CD4-positive, alpha-beta T cell treated with Interleukin-1 beta for 1 hour (primary cell): ENCODE measurements around the gene PRKAR2A.
A peak's percentile ranks its signal among the peaks of the same experiment; 100 is the strongest.
"Not testable (repeated sequence)": the region's sequence is repeated elsewhere in the genome, so short reads cannot be mapped to it uniquely, and the experiment has no call there.

ENCODE experiments used
- DNase-seq, 2 donors: peaks; one replicate each; pipeline ENCODE4 v3.0.0-alpha.2; 2020 to 2022

Gene PRKAR2A

DNA sequence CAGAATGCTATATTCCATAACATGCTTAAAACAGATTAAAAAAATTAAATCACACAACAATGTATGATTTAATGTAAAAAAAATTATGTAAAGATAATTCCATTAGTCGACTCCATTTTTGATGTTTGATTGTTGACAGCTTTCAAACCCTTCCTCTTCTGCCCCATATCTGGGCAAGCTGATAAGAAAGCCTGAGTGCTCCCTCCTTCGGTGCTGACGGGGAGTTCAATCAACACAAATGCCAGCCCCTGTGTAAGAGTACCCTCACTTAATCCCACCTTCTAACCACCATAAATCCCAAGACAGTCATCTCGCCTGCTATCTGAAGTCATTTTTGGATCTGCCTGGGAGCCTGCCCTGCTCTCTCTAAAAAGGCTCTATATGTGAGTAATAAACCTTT is 70.8 kb downstream of the PRKAR2A start:
- DNase-seq = no peak

DNA sequence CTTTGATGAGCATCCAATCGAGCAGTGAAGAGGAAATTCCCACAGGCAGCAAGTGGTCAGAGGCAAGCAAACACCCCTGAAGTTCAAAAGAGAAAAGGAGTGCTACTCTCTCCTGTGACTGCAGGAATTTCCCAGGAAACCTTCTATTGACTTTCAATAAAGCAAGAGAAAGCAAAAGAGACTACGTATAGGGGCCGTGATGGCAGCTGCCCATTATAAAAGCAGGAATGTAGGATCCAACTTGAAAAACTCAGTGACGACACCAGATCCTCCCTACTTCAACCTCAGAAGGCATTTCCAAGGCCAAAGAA is 77.5 kb downstream of the PRKAR2A start:
- DNase-seq = no peak

DNA sequence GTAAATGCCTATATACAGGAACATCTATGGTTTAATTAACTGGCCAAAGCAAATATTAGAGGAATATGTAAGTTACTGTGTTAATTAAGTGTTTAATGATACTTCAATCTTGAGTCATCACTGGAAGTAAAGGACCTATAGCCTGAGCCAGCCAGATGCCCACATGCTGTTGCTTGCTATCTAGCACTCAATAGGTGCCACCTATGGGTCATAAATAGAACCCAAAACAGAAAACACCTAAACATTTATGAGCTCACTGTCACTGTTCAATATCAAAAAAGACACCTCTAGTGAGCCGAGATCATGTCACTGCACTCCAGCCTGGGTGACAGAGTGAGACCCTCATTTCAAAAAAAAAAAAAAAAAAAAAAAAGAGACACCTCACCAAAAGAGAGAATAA is 82.3 kb downstream of the PRKAR2A start:
- DNase-seq = peak in 1 of 2 donors; percentile 10

DNA sequence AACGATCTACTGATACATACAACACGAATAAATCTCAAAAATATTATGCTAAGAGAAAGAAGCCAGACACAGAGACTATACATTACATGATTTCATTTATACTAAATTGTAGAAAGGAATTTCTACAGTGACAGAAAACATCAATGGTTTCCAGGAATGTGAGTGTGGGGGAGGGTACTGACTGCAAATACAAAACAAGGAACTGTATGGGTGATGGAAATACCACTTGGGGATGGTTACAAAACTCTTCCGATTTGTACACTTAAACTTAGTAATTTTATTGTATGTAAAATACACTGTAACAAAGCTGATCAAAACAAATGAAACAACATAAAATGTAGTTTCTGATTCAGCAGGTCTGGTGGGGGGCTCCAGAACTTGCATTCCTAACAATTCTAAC is 84.9 kb downstream of the PRKAR2A start:
- no peak for DNase-seq

DNA sequence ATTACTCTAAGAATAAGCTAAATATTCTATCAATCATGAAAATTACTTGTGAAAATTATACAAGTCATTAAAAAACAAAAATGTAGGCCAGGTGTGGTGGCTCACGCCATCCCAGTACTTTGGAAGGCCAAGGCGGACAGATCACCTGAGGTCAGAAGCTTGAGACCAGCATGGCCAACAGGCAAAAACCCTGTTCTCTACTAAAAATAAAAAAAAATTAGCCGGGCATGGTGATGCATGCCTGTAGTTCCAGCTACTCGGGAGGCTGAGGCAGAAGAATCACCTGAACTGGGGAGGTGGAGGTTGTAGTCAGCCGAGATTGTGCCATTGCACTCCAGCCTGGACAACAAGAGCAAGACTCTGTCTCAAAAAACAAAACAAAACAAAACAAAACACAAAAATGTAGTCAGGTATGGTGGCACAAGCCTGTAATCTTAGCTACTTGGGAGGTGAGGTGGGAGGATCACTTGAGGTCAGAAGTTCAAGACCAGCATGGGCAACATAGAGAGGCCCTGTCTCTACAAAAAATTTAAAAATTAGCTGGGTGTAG is 87.6 kb downstream of the PRKAR2A start:
- DNase-seq = not testable (repeated sequence)

DNA sequence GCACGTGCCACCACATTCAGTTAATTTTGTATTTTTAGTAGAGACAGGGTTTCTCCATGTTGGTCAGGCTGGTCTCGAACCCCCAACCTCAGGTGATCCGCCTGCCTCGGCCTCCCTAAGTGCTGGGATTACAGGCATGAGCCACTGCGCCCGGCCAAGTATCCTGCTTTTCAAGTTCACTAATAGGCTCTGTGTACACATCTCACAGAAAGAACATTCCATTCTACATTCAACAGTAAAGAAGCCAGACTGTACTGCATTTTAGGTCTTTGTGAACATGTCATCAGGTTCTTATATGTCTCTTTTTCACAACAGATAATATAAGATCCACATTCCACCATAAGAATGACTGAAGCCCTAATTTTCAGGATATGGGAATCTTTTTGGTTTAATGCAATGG is 88.1 kb downstream of the PRKAR2A start:
- not testable (repeated sequence) for DNase-seq

DNA sequence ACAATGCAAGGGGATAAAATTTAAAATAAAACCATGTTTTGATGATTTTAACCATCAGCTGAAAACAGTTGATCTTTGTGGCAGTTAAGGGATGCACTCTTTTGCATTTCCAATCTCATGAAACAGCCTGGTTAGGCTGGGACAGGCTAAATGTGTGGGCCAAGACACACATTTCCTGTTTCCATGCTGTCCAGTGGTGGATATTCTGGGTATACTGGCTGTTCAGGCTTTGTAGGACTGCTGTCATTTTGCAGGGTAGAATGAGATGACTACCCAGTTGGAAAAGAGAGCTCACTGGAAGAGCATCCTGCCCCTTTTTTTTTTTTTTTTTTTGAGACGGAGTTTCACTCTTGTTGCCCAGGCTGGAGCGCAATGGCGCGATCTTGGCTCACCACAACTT is 88.6 kb downstream of the PRKAR2A start:
- no peak for DNase-seq

DNA sequence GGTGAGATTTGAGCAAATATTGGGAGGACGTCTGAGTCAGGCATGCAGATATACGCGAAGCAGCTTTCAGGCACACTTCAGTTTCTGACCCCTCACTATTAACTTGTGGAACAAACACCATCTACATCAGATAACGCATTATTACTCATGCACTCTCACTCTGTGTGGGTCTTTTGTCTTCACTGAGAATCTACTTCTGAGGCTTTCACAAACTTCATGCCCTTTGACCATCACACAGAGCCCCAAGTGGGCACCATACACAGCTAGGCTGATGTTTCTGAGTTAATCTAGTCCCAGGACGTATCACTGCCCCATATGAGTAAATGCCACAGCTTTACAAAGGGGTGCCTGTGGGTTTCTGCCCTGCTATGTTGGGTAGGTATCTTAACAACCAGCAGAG is 91.0 kb downstream of the PRKAR2A start:
- no peak for DNase-seq

DNA sequence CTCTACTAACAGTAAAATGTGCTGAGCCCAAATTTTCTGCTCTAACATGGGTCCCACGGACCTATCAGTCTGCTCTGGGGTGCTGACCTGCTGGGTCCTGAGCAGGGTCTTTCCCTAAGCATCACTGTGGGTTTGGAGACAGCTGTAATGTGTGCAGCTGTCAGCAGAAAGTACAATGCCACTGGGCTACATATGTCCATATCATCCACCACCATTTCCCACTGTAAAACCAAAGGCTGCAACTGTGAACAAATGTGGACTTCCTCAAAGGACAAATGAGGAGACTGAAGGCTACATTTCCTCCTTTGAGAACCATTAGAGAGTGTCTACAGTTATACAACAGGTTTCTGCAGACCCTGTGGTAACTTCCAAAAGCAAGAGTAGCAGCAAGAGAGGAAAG is 96.8 kb downstream of the PRKAR2A start:
- DNase-seq = no peak

DNA sequence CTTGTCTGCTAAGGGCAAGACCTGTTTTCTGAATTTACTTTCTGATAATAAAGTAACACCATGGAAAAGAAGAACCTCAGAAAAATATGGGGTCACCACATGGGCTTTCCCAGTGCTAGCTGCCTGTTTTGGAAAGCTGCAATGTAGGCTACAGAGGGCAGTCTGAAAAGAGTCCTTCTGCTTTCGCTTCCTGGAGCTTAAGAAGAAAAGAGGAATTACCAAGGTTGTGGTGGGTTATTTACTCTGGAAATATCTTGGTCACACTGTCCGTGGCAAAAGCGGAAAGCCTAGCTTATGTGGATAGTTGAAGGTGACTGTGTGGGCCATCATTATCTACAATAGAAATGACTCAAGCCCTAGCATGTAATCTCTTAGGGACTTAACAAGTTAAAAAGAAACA is 98.9 kb downstream of the PRKAR2A start:
- peak in 1 of 2 donors; percentile 9 for DNase-seq

DNA sequence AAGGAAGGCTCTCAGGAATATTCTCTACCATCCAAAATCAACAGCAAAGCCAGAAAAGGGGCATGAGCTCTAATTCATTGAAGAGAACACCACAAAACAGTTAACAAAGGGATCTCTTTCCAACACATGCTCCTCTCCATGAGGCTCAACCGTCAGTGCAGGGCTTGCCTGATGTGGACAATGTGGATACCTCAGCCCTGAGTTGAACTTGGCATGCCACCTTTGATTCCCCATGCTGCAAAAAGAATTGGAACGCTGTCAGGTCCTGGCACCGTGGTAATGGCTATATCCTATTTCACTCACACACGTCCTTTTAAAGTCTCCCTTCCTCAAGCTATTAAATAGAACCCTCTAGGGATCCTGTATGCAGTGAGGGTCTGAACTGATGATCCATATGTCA is 100.0 kb downstream of the PRKAR2A start:
- DNase-seq = no peak

DNA sequence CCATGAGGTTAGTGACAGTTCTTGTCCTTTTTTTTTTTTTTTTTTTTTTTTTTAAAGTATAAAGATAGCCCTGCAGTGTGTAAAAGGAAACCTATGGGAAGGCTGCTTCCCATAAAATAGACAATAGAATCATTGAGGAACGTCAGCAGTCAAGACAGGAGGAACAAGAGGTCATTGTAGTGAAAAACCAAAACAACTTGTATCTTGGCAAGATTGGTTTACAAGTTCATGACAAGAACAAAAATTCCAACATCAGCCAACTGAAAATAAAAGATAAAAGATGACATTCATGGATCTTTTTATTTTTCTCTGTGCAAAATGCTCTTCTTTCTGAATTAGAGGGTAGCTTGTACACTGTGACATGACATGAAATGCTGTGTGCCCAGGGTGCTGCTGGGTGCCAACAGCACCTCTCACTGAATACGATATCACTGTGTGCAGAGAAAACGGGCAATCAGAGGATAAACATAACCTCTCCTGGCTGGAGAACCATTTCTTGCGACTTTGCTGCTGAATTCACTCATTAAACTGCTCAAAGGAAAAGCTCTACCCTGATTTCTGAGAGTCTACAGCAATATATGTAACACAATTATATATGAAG is 100.6 kb downstream of the PRKAR2A start:
- DNase-seq = no peak

DNA sequence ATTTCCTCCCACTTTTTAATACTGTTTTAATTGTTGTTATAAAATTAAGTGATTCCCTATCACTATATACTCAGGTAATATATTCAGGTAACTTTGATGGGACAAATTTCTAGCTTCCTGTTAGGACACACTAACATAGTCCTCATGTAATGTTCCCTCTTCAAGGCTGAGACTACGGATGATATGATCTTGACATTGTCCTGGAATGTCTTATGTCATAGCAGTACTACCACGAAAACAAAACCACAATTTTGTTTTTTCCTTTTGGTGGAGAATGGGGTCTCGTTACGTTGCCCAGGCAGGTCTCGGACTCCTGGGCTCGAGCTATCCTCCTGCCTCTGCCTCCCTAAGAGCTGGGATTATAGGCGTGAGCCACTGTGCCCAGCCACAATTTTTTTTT is 103.9 kb downstream of the PRKAR2A start:
- DNase-seq = no peak

DNA sequence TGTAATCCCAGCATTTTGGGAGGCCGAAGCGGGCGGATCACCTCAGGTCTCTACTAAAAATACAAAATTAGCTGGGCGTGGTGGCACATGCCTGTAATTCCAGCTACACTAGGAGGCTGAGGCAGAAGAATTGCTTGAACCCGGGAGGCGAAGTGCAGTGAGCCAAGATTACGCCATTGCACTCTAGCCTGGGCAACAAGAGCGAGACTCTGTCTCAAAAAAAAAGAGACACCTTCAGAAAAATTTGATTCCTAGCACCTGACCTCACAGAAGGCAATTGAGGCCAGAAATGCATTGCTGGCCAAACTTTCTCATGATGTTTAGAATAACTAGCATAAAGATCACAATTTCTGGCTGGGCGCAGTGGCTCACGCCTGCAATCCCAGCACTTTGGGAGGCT is 106.4 kb downstream of the PRKAR2A start:
- not testable (repeated sequence) for DNase-seq

DNA sequence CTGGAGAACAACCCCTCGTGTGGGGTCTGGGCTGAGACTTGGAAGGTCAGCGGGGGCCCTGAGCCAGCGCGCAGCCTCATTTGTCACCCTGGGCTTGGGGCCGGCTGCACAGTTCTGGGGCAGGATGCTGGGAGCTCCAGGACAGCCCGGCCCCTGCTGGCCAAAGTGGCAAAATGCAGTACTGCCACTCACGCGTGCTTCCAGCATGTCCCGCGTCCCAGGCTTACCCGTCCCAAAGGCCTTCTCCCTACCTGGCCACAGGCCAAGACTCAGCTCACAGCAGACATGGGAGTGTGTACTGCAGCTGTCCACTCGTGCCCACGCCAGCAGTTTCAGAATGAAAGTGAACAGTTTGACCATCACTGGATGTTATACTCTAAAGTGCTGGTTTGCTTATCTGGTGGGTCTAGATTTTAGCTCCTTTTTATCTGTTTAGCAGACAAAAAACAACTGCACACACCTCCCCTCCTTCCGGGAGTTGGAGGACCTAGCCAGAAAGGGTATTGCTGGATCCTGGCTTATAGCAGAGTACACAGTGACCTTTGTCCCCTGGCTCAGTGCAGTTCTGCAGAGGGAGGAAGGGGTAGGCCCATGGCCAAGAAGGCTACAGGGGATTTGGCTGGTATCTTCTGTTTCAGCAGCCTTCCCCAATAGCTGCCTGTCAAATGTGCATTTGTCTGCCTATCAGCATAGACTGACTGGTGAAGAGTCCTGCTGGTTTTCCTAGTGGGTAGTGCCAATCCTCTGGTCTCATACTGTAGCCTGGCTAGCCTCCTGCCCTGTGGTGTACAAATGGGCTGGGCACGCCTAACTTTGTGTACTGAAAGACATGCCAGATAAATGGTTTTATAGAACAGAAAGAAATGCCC is 107.5 kb downstream of the PRKAR2A start:
- DNase-seq = peak; percentile 47 to 54

DNA sequence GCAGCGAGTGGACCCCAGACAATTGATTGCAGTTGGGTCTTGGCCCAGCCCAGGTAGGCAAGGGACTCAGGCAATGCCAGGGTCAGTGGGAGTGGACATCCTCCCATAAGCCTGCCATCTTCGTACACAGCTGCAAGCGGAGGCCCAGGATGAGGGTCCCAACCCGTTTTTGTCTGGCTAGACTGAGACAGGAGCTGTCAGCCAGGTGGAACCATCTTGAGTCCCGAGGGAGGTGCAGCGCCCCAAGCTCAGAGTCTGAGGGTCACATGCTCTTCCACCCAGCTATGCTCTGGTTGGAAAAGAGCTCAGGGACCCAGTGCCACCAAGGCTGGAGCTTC is 108.1 kb downstream of the PRKAR2A start:
- DNase-seq = no peak

DNA sequence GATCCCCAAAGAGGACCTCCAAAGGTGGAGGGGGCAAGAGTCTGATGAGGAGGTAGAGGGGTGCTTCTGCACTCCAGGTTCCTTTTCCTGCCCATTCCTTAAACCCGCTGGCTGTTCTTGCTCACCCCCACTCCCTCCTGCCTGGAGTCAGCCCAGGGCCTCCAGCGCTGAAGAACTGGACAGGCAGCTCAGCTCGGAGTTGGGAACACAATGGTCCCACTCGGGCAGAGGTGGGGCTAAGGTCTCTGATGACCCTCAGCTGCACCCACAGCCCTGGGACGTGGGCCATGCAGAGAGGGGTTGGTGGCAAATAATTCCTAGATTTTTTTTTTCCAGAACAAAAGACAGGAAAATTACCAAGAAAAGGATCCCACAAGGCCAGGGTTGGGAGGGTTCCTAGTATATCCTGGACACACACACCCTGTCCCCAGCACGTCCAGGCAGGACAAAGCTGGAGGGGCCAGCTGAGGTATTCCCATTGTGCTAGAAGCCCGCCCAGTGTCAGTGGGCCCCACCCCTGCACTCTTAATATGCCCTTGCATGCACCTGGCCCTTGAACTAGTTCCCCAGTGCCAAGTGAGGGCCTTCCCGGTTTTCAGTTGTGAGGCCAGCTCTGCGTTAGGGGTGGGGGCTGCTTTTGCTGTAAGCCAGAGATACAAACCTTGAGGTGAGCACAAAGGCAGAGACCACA is 108.6 kb downstream of the PRKAR2A start:
- DNase-seq = no peak

DNA sequence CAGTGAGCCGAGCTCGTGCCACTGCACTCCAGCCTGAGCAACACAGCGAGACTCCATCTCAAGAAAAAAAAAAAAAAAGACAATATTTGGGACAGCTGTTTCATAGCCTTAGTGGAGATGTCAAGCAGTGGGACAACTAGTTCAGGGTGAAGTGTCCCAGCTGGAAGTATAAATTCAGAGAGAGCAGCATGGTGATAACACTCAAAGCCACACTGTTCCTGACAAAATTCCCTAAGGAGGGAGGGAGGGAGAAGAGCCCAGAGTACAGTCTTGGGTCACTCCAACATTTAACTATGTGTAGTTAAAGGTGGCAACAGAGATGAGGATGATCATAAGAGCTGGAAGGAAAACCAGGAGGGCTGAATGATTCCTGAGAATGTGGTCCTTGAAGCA is 109.5 kb downstream of the PRKAR2A start:
- no peak for DNase-seq

DNA sequence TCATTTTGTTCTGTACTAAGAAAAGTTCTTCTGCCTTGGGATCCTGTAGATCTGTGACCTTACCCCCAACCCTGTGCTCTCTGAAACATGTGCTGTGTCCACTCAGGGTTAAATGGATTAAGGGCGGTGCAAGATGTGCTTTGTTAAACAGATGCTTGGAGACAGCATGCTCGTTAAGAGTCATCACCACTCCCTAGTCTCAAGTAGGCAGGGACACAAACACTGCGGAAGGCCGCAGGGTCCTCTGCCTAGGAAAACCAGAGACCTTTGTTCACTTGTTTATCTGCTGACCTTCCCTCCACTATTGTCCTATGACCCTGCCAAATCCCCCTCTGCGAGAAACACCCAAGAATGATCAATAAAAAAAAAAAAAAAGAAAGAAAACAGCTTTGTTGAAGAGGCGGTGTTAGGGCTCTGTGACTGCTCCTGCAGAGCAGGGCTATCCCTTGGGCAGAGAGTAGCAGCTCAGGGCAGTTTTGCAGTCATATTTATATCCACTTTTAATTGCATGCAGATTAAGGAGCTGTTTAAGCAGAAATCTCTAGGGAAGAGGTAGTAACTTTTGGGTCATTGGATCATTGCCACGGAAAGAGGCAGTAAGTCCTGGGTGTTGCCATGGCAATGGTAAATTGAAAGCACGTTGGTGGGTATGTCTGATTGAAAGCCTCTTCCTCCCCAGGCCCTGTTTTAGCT is 112.5 kb downstream of the PRKAR2A start:
- not testable (repeated sequence) for DNase-seq

DNA sequence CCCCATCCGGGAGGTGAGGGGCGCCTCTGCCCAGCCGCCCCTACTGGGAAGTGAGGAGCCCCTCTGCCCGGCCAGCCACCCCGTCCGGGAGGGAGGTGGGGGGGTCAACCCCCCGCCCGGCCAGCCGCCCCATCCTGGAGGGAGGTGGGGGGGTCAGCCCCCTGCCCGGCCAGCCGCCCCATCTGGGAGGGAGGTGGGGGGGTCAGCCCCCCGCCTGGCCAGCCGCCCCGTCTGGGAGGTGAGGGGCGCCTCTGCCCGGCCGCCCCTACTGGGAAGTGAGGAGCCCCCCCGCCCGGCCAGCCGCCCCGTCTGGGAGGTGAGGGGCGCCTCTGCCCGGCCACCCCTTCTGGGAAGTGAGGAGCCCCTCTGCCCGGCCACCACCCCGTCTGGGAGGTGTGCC is 113.1 kb downstream of the PRKAR2A start:
- not testable (repeated sequence) for DNase-seq

DNA sequence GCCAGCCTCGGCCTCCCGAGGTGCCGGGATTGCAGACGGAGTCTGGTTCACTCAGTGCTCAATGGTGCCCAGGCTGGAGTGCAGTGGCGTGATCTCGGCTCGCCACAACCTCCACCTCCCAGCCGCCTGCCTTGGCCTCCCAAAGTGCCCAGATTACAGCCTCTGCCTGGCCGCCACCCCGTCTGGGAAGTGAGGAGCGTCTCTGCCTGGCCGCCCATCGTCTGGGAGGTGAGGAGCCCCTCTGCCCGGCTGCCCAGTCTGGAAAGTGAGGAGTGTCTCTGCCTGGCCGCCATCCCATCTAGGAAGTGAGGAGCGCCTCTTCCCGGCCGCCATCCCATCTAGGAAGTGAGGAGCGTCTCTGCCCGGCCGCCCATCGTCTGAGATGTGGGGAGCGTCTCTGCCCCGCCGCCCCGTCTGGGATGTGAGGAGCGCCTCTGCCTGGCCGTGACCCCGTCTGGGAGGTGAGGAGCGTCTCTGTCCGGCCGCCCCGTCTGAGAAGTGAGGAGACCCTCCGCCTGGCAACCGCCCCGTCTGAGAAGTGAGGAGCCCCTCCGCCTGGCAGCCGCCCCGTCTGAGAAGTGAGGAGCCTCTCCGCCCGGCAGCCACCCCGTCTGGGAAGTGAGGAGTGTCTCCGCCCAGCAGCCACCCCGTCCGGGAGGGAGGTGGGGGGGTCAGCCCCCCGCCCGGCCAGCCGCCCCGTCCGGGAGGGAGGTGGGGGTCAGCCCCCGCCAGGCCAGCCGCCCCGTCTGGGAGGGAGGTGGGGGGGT is 113.7 kb downstream of the PRKAR2A start:
- not testable (repeated sequence) for DNase-seq

DNA sequence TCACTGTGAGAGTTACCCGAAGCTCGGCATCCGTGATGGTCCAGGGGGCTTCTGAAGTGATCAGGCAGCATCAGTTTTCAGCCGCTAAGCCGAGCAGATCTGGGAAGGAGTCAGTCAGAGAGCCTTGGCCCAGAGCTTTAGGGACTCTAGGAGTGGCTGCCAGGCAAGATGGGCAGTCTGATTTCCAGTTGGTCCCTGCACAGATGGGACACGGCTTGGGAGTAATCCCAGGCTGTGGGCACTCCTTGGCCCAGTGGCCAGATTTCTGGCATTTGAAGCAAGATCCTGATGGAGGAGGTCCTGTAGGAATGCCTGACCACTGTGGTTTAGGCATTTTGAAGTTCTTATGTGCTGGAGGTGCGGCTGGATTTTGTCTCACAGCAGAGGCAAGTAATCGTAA is 120.2 kb downstream of the PRKAR2A start:
- DNase-seq = no peak
